Esophagus muscularis mucosa (tissue), 4 donors: ENCODE results near the gene PNMT.

Experiments used
- EP300 ChIP-seq: sonication (generic); formaldehyde crosslinking; IDR thresholded peaks from one replicate; pipeline ENCODE4 v1.6.1; 2017; ENCODE audit warnings: antibody characterized with exemption
- POLR2A ChIP-seq: fragments of 450-650 bp; IDR thresholded peaks from one replicate; pipeline ENCODE4 v1.6.1; 2017; ENCODE audit warnings: antibody characterized with exemption, moderate library complexity, mild to moderate bottlenecking, low read depth
- POLR2AphosphoS5 ChIP-seq, 2 donors: sonication (generic); formaldehyde crosslinking; IDR thresholded peaks; one replicate each; pipeline ENCODE4 v1.6.1; 2017; ENCODE audit warnings: antibody characterized with exemption in 2 of 2
- TF ChIP-seq, protein P1 (sequence below), 3 experiments: fragments of 200-600 bp in 2 of 3; fragments of 450-650 bp in 1 of 3; sonication (generic) in 2 of 3; IDR thresholded peaks; one replicate each; pipeline ENCODE4 v1.5.1; 2017 to 2019; ENCODE audit warnings: antibody characterized with exemption in 3 of 3, mild to moderate bottlenecking in 2 of 3, moderate library complexity in 1 of 3

DNA sequence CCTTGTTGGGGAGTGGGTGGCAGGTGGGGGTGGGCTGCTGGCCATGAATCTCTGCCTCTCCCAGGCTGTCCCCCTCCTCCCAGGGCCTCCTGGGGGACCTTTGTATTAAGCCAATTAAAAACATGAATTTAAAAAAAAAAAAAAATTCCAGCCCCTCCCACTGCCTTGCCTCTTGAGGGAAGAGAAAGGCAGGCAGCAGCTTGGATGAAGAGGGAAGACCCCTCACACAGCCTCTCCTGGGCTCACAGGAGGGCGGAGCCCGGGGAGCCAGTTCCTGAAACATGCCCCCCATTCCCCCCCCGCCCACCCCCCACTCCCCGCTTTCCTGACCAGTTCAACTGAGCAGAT lies 4.9 kb upstream of the PNMT start:
- TF ChIP-seq, protein P1, sequence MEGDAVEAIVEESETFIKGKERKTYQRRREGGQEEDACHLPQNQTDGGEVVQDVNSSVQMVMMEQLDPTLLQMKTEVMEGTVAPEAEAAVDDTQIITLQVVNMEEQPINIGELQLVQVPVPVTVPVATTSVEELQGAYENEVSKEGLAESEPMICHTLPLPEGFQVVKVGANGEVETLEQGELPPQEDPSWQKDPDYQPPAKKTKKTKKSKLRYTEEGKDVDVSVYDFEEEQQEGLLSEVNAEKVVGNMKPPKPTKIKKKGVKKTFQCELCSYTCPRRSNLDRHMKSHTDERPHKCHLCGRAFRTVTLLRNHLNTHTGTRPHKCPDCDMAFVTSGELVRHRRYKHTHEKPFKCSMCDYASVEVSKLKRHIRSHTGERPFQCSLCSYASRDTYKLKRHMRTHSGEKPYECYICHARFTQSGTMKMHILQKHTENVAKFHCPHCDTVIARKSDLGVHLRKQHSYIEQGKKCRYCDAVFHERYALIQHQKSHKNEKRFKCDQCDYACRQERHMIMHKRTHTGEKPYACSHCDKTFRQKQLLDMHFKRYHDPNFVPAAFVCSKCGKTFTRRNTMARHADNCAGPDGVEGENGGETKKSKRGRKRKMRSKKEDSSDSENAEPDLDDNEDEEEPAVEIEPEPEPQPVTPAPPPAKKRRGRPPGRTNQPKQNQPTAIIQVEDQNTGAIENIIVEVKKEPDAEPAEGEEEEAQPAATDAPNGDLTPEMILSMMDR (IDR thresholded peaks at IDR 0.05), result no peak
- TF ChIP-seq EP300 (no peak), POLR2A (no peak), POLR2AphosphoS5 (IDR thresholded peaks at IDR 0.05) (no peak)
